NCI-H510A (cell line): ENCODE data around the gene PLEKHM3.
"Not testable (repeated sequence)": the region's sequence is repeated elsewhere in the genome, so short reads cannot be mapped to it uniquely, and the experiment has no call there.

Experiments
- DNase-seq: peaks from one replicate; lab custom pipeline; 2025; lab: John Stamatoyannopoulos, UW

PLEKHM3 gene

GRCh38 chr2:207925601-207926000 is 99.7 kb downstream of the PLEKHM3 start:
- no peak for DNase-seq

DNA sequence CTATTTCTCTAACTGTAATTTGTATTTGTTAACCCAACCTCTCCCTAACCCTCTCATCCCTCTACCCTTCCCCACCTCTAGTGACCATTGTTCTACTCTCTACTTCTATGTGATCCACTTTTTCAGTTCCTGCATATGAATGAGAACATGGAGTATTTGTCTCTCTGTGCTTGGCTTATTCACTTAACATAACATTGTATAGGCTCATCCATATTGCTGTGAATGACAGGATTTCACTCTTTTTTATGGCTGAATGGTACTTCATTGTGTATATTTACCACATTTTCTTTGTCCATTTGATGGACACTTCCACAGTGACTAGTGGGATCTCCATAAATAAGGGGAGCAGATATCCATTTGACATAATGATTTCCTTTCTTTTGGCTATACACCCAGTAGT is 103.7 kb downstream of the PLEKHM3 start:
- no peak for DNase-seq

GRCh38 chr2:207920721-207921120 is 104.6 kb downstream of the PLEKHM3 start:
- no peak for DNase-seq

GRCh38 chr2:207920321-207920720 is 105.0 kb downstream of the PLEKHM3 start:
- DNase-seq: no peak

- DNase-seq: no peak
Observed at GRCh38 chr2:207919164-207919919, 106.0 kb downstream of the PLEKHM3 start.

GRCh38 chr2:207914716-207915115 is 110.6 kb downstream of the PLEKHM3 start:
- no peak for DNase-seq

GRCh38 chr2:207913772-207914358 is 111.5 kb downstream of the PLEKHM3 start:
- DNase-seq: no peak

DNA sequence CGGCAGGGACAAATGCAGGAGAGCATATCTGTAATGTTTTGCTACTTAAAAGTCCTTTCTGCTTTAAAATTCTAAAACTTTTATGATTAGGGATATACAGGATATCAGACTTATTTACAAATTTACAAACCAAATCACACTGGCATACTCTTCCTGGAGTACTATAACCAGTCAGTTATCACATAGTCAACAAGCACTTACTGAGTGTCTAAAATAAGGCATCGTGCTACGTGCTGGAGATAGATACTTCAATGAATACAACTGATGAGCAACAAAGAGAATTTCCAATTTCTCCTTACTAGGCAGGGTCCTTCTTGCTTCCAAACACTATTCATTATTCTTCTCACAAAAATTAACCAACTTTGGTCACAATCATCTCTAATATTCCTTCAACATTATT is 113.5 kb downstream of the PLEKHM3 start:
- no peak for DNase-seq

DNA sequence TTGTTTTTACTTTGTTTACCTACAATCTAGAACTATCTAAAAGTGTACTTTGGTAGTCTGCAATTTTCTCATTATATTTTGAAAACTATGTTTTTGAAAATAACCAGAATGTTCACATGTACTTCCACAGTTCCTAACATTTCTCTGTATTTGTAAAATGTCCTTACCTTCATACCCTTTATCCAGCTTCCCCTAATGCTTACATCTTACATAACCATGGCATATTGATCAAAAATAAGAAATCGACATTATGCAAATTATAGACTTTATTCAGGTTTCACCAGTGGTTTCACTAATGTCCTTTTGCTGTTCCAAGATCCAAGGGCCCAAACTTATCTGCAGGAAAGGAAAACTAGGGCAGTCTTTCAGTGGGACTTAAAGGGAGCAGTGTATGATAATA is 114.1 kb downstream of the PLEKHM3 start:
- DNase-seq: no peak

GRCh38 chr2:207906495-207906894 is 118.8 kb downstream of the PLEKHM3 start:
- not testable (repeated sequence) for DNase-seq

- DNase-seq: no peak
Observed at GRCh38 chr2:207905546-207905945, 119.8 kb downstream of the PLEKHM3 start.

- DNase-seq: no peak
Observed at GRCh38 chr2:207903236-207903635, 122.1 kb downstream of the PLEKHM3 start.

- no peak for DNase-seq
Observed at GRCh38 chr2:207902821-207903220, 122.5 kb downstream of the PLEKHM3 start.

- no peak for DNase-seq
Observed at GRCh38 chr2:207901829-207902228, 123.5 kb downstream of the PLEKHM3 start.

- peak; percentile 79 for DNase-seq
Observed at GRCh38 chr2:207901401-207901800, 123.9 kb downstream of the PLEKHM3 start.

DNA sequence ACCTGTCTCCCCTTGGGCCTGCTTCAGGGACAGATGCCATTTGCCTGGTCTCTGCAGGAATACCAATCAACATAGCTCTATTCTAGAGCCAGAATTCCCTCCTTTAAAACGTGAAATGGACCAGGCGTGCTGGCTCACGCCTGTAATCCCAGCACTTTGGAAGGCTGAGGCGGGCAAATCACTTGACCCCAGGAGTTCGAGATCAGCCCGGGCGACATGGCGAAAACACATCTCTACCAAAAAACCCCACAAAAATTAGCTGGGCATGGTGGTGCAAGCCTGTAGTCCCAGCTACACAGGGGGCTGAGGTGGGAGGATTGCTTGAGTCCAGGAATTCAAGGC is 127.0 kb downstream of the PLEKHM3 start:
- no peak for DNase-seq

GRCh38 chr2:207897541-207898353 is 127.6 kb downstream of the PLEKHM3 start:
- no peak for DNase-seq

GRCh38 chr2:207896525-207897285 is 128.6 kb downstream of the PLEKHM3 start:
- no peak for DNase-seq

DNA sequence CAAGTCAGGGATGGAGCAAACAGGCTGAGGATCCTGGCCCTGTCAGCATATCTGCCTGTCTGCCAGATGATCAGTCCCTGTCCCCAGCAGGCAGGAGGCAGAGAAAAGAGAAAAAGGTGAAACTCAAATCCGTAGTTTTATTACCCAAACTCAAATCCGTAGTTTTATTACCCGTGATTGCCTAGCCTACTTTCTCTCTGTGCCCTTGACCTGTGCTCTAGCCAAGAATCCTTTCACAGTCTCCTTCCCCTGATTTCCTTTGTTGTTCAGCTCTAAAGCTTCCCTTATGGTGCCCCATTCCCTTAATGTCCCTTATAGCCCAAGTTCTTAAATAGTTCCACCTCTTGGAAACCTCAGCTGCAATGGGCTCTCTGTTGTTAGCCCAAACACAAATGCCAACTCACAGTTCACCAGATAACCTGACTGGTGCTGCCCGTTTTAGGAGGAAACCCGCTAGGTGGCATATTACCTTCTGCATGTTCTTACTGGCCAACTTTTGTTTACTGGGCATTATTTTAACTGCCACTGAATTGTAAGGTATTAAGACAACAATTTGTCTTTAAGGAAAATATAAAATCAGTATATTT is 130.0 kb downstream of the PLEKHM3 start:
- DNase-seq: no peak

DNA sequence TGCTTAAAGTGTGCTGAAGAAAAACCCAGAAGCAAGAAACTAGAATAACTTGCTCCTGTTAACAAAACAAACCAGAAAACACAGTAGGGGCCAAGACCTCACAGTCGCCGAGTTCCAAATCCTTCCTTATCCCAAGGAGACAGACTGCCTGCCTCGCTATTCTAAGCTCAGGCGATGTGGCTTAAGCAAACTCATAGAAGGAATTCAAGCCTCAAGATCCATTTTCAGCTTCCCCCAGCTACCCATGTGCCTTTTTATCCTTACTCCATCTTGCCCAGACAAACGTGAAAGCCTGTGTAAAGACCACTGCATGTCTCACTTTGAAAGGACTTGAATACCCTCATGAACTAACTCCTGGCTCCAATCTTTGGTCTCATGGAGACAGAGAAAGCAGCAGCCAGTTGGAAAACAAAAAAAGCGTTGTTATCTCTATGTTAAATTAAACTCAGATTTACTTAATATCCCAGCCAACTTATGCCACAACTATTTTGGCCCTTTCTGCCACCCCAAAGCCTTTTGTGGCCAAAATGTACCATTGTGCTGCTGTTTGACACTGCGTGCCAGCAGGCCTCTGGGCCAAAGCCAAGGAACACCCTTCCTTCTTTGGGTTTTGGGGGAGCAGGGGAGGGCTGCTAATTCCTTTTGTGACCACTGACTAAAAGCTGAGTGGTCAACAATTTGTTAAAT is 132.5 kb downstream of the PLEKHM3 start:
- no peak for DNase-seq

GRCh38 chr2:207891086-207891844 is 134.1 kb downstream of the PLEKHM3 start:
- no peak for DNase-seq
